Vagina (tissue), 2 donors: ENCODE measurements around the gene CTNND2.

Source experiments
- POLR2A ChIP-seq, 2 donors: fragments of 450-650 bp; IDR thresholded peaks; one replicate each; pipeline ENCODE4 v1.6.1; 2017; ENCODE audit warnings: antibody characterized with exemption in 2 of 2, mild to moderate bottlenecking in 2 of 2, moderate library complexity in 2 of 2
- POLR2AphosphoS5 ChIP-seq, 2 donors: sonication (generic); formaldehyde crosslinking; IDR thresholded peaks; one replicate each; pipeline ENCODE4 v1.9.0; 2017; ENCODE audit warnings: antibody characterized with exemption in 2 of 2, mild to moderate bottlenecking in 2 of 2, low read depth in 1 of 2; ENCODE audit not compliant: insufficient read depth in 1 of 2
- TF ChIP-seq, protein P1 (sequence below), 3 experiments: fragments of 450-650 bp in 2 of 3; fragments of 200-600 bp in 1 of 3; sonication (generic) in 1 of 3; IDR thresholded peaks; one replicate each; pipeline ENCODE4 v1.5.1; 2017 to 2019; ENCODE audit warnings: antibody characterized with exemption in 3 of 3, mild to moderate bottlenecking in 2 of 3, moderate library complexity in 2 of 3

DNA sequence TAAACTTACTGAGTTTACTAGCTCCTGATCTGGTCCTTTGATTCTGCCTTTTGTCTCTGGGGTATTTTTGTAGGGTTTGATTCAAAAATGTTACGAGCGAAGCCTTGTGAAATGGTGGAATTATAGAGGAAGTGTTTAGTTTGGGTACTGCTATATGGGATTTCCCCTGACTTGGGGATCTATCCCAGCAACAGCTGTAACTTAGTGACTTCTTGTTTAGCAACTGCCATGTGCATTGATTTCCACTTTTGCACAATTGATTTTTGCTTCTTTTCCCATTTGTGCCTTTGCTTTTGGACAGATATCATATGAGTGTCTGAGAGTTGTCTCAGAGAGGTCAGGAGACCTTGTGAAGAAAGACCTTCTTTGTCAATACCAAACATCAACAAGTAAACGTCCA, 894.7 kb downstream of the CTNND2 start:
- TF ChIP-seq, protein P1, sequence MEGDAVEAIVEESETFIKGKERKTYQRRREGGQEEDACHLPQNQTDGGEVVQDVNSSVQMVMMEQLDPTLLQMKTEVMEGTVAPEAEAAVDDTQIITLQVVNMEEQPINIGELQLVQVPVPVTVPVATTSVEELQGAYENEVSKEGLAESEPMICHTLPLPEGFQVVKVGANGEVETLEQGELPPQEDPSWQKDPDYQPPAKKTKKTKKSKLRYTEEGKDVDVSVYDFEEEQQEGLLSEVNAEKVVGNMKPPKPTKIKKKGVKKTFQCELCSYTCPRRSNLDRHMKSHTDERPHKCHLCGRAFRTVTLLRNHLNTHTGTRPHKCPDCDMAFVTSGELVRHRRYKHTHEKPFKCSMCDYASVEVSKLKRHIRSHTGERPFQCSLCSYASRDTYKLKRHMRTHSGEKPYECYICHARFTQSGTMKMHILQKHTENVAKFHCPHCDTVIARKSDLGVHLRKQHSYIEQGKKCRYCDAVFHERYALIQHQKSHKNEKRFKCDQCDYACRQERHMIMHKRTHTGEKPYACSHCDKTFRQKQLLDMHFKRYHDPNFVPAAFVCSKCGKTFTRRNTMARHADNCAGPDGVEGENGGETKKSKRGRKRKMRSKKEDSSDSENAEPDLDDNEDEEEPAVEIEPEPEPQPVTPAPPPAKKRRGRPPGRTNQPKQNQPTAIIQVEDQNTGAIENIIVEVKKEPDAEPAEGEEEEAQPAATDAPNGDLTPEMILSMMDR (IDR thresholded peaks at IDR 0.05) = no peak
- no peak for TF ChIP-seq POLR2A (IDR thresholded peaks at IDR 0.05)
- no peak for TF ChIP-seq POLR2AphosphoS5 (IDR thresholded peaks at IDR 0.05; ENCODE audit: insufficient read depth in 1 of 2, low read depth in 1 of 2)
